HL-60 (cell line): ENCODE data around the gene MACC1.

Experiments
- CTCF ChIP-seq: IDR thresholded peaks from one replicate; pipeline ENCODE4 v1.5.1; 2011; ENCODE audit warnings: low read length, control low read depth, inconsistent platforms; ENCODE audit not compliant: insufficient read depth
- GABPA ChIP-seq: IDR thresholded peaks from 2 replicates; pipeline ENCODE4 v1.6.1; 2012; ENCODE audit warnings: low read depth
- POLR2AphosphoS5 ChIP-seq: IDR thresholded peaks from 2 replicates; pipeline ENCODE4 v1.6.1; 2012; ENCODE audit warnings: low read depth
- SPI1 ChIP-seq: IDR thresholded peaks from 2 replicates; pipeline ENCODE4 v1.6.1; 2012; ENCODE audit warnings: low read depth, mild to moderate bottlenecking, borderline replicate concordance
- TF ChIP-seq, protein P1 (sequence below): IDR thresholded peaks from 2 replicates; pipeline ENCODE4 v1.6.1; 2012; ENCODE audit warnings: low read depth; ENCODE audit not compliant: insufficient replicate concordance

GRCh38 chr7:20173828-20174227, 43.4 kb downstream of the MACC1 start:
- no peak for TF ChIP-seq POLR2AphosphoS5
- no peak for TF ChIP-seq CTCF
- TF ChIP-seq, protein P1, sequence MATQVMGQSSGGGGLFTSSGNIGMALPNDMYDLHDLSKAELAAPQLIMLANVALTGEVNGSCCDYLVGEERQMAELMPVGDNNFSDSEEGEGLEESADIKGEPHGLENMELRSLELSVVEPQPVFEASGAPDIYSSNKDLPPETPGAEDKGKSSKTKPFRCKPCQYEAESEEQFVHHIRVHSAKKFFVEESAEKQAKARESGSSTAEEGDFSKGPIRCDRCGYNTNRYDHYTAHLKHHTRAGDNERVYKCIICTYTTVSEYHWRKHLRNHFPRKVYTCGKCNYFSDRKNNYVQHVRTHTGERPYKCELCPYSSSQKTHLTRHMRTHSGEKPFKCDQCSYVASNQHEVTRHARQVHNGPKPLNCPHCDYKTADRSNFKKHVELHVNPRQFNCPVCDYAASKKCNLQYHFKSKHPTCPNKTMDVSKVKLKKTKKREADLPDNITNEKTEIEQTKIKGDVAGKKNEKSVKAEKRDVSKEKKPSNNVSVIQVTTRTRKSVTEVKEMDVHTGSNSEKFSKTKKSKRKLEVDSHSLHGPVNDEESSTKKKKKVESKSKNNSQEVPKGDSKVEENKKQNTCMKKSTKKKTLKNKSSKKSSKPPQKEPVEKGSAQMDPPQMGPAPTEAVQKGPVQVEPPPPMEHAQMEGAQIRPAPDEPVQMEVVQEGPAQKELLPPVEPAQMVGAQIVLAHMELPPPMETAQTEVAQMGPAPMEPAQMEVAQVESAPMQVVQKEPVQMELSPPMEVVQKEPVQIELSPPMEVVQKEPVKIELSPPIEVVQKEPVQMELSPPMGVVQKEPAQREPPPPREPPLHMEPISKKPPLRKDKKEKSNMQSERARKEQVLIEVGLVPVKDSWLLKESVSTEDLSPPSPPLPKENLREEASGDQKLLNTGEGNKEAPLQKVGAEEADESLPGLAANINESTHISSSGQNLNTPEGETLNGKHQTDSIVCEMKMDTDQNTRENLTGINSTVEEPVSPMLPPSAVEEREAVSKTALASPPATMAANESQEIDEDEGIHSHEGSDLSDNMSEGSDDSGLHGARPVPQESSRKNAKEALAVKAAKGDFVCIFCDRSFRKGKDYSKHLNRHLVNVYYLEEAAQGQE, result no peak
- no peak for TF ChIP-seq GABPA
- no peak for TF ChIP-seq SPI1
